Osteocyte (in vitro differentiated cells): Measurements from ENCODE around the gene KBTBD8. TPM values are rescaled to one million over a fixed set of nuclear protein-coding genes. Genes with fewer than 3 reads are reported as not detected.

Experiments used
- DNase-seq: peaks from one replicate; pipeline ENCODE4 v3.0.0; 2021; ENCODE audit warnings: mixed read lengths; ENCODE audit not compliant: unreplicated experiment; ENCODE audit errors: extremely low spot score
- H3K27ac Mint-ChIP-seq: one replicate; pipeline ENCODE4 v1.8.0; 2021; ENCODE audit warnings: mild to moderate bottlenecking, mixed read lengths; ENCODE audit not compliant: unreplicated experiment
- H3K27me3 Mint-ChIP-seq: one replicate; pipeline ENCODE4 v1.8.0; 2021; ENCODE audit warnings: mixed read lengths; ENCODE audit not compliant: unreplicated experiment
- H3K36me3 Mint-ChIP-seq: one replicate; pipeline ENCODE4 v1.8.0; 2021; ENCODE audit warnings: mixed read lengths; ENCODE audit not compliant: unreplicated experiment
- H3K4me1 Mint-ChIP-seq: one replicate; pipeline ENCODE4 v1.8.0; 2021; ENCODE audit warnings: mixed read lengths; ENCODE audit not compliant: unreplicated experiment
- H3K4me3 Mint-ChIP-seq: one replicate; pipeline ENCODE4 v1.8.0; 2021; ENCODE audit warnings: mild to moderate bottlenecking, moderate library complexity, mixed read lengths; ENCODE audit not compliant: unreplicated experiment
- H3K9me3 Mint-ChIP-seq: one replicate; pipeline ENCODE4 v1.8.0; 2021; ENCODE audit warnings: mixed read lengths; ENCODE audit not compliant: unreplicated experiment
- total RNA-seq: library from RNA; stranded (reverse); gene quantifications from 2 replicates; pipeline ENCODE4 v1.2.1, GENCODE V29; 2021
- TF ChIP-seq, protein P1 (sequence below): fragments of 200-600 bp; sonication (generic); IDR thresholded peaks from 2 replicates; pipeline ENCODE4 v1.5.0; 2021; ENCODE audit warnings: antibody characterized with exemption, mild to moderate bottlenecking, moderate library complexity

The KBTBD8 gene
- total RNA-seq, 1 donor from 2014 or later: 0.75 TPM

DNA sequence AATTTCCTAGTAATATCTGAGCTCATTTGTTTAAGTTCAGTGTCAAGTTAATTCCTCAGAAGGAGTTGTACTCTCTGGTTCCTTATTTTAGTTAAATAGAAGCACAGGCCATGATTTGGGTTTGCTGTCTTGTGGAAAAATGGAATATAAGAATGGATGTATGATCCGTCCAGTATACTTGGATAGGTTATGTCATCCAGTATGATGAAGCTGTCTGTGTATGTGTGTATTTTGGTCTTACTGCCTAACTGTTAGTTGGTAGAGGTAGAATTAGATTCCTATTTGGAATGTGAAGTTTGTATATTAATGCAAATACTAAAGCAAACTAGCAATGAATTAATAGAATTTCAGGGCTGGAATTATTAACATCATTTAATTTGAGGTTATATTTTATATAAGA lies 7.9 kb downstream of the KBTBD8 start:
- TF ChIP-seq, protein P1, sequence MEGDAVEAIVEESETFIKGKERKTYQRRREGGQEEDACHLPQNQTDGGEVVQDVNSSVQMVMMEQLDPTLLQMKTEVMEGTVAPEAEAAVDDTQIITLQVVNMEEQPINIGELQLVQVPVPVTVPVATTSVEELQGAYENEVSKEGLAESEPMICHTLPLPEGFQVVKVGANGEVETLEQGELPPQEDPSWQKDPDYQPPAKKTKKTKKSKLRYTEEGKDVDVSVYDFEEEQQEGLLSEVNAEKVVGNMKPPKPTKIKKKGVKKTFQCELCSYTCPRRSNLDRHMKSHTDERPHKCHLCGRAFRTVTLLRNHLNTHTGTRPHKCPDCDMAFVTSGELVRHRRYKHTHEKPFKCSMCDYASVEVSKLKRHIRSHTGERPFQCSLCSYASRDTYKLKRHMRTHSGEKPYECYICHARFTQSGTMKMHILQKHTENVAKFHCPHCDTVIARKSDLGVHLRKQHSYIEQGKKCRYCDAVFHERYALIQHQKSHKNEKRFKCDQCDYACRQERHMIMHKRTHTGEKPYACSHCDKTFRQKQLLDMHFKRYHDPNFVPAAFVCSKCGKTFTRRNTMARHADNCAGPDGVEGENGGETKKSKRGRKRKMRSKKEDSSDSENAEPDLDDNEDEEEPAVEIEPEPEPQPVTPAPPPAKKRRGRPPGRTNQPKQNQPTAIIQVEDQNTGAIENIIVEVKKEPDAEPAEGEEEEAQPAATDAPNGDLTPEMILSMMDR: no peak
- no peak overlapping the region for H3K4me3 Mint-ChIP-seq

DNA sequence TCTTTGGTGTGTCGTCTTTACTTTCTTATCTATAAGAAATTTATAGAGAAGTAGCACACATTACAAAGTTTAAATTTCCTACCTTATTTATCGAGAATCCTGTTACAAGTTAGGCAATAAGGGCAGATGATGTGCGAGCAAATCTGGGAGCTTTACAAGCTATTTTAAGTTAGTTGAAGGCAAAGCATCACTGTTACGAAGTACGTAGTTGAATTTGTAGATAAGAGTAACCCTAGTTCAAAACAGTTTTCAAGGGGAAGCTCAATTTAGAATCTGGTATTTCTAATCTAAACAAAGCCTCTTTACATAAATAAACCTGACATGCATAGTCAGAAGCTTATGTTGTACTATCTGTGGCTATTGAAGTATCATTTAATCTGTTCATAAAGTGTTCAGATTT lies 8.4 kb downstream of the KBTBD8 start:
- Mint-ChIP-seq H3K9me3 (no peaks in the 10 kb centered on the region), H3K4me3 (no peak overlapping the region), H3K36me3 (no peaks in the 10 kb centered on the region), H3K4me1 (no peaks in the 10 kb centered on the region), H3K27me3 (no peaks in the 10 kb centered on the region), H3K27ac (no peak overlapping the region)
- no peak for DNase-seq
- TF ChIP-seq, protein P1: no peak

More for the DNA sequence above, 7.9 kb downstream of the KBTBD8 start:
- H3K4me1 Mint-ChIP-seq: no peaks in the 10 kb centered on the region
- no peaks in the 10 kb centered on the region for H3K27me3 Mint-ChIP-seq
- H3K27ac Mint-ChIP-seq: no peak overlapping the region
- DNase-seq: no peak
- H3K9me3 Mint-ChIP-seq: no peaks in the 10 kb centered on the region
- H3K36me3 Mint-ChIP-seq: no peaks in the 10 kb centered on the region

DNA sequence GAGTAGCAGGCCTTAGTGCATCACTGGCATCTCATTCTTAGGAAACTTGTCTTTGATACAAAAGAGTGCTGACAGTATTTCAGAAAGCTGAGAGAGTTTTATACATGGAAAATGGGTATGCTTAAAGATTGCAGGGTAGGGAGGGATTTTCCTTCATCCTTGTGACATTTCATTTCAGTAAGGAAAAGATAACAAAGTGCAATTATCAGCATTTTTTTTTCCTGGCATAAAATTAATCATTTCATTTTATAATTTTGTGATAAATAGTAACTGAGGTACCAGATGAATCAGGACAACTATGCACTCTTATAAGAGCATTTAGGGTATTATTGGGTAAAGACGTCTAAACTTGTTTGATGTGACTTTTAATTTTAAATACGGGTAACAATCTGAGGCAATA lies 10.3 kb downstream of the KBTBD8 start:
- TF ChIP-seq, protein P1: no peak
- no peak overlapping the region for H3K27ac Mint-ChIP-seq
- H3K4me3 Mint-ChIP-seq: no peak overlapping the region
- DNase-seq: no peak
- no peaks in the 10 kb centered on the region for H3K27me3 Mint-ChIP-seq
- H3K4me1 Mint-ChIP-seq: no peaks in the 10 kb centered on the region
- no peaks in the 10 kb centered on the region for H3K9me3 Mint-ChIP-seq
- no peaks in the 10 kb centered on the region for H3K36me3 Mint-ChIP-seq

DNA sequence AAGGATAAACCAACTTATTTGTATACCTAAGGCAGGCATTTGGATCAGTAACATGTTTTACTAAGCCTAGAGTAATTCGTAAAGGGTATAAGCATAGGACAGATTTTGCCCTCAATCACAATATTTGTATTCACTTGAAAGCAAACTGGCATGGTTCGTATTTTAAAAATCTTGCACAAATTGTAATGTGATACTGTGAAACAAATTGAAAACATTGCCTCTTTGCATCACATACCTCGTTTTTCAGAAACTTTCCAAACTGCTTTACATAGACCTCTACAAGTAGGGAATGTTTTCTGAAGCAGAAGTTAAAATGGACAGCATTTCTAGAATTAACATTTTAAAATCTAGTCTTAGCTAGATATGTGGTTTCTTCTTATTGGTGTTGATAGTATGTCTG lies 11.6 kb downstream of the KBTBD8 start:
- TF ChIP-seq, protein P1: no peak
- no peak for DNase-seq
- Mint-ChIP-seq H3K36me3 (no peaks in the 10 kb centered on the region), H3K9me3 (no peaks in the 10 kb centered on the region), H3K4me3 (no peak overlapping the region), H3K27ac (no peak overlapping the region), H3K27me3 (no peaks in the 10 kb centered on the region), H3K4me1 (no peaks in the 10 kb centered on the region)

DNA sequence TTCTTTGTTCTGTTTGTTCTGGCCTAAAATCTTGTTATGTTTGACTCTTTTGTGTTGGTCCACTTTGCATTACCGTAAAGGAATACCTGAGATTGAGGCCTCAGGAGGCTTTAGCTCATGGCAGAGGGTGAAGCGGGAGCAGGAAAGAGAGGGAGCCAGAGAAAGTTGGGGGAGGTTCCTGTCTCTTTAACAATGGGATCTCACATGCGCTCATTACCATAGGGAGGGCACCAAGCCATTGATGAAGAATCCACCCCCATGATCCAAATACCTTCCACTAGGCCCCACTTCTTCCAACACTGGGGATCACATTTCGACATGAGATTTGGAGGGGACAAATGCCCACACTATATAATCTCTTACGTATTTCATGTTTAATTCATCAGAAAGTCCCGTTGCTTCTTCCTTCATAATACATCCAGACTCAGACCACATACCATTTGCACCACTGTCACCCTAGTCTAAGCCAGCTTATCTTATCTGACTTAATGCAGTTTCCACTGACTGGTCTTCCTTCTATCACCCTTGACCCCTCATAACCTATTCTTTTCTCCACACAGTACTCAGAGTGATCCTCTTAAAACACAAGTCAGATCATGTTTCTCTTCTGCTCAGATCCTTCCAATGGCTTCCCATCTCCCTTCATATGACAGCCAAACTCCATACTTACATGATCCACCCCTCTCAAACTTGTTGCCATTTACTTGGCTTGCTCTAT lies 13.5 kb downstream of the KBTBD8 start:
- Mint-ChIP-seq H3K27me3 (peaks cover 4% of the 10 kb centered on the region), H3K4me3 (no peak overlapping the region), H3K9me3 (no peaks in the 10 kb centered on the region), H3K4me1 (no peaks in the 10 kb centered on the region), H3K36me3 (no peaks in the 10 kb centered on the region), H3K27ac (no peak overlapping the region)
- TF ChIP-seq, protein P1: no peak
- DNase-seq: no peak
